Caco-2 (cell line): Measurements from ENCODE around the gene GAREM1. TPM values are rescaled to one million over a fixed set of nuclear protein-coding genes. Genes with fewer than 3 reads are reported as not detected.

Experiments used
- BruUV-seq: library from RNA; stranded (reverse); fragments of 400-500 nt; replicated peaks from 2 replicates; lab custom pipeline; 2021; lab: Mats Ljungman, UMichigan
- CTCF ChIA-PET: fragments of 300-600 bp; sonication (Branson Sonifier 250); formaldehyde crosslinking; loops from one replicate; lab custom pipeline; 2022; ENCODE audit warnings: antibody characterized with exemption; lab: Charles Lee
- POLR2A ChIA-PET: fragments of 300-600 bp; sonication (Branson Sonifier 250); formaldehyde crosslinking; loops from one replicate; lab custom pipeline; 2022; ENCODE audit warnings: antibody characterized with exemption; lab: Charles Lee
- DNase-seq, 2 experiments: peaks; one replicate each; pipeline versions ENCODE4 v3.0.0 to v3.0.0-alpha.2; 2020 to 2022
- H3K27me3 ChIP-seq: replicated peaks from 2 replicates; pipeline ENCODE4 v1.6.0; 2011; ENCODE audit warnings: low read length; ENCODE audit not compliant: control insufficient read depth, insufficient read depth
- H3K36me3 ChIP-seq: 2 replicates; pipeline ENCODE4 v1.5.1; 2011; ENCODE audit warnings: low read length; ENCODE audit not compliant: control insufficient read depth, insufficient read depth
- H3K4me1 ChIP-seq: fragments of 250-450 bp; sonication (Bioruptor Pico); 2 replicates; pipeline ENCODE4 v1.5.1; 2020; ENCODE audit warnings: mild to moderate bottlenecking
- H3K4me3 ChIP-seq: 2 replicates; pipeline ENCODE4 v1.5.1; 2011; ENCODE audit warnings: low read depth, mild to moderate bottlenecking, control low read depth, low read length
- H3K9me3 ChIP-seq: fragments of 250-450 bp; sonication (Bioruptor Pico); 2 replicates; pipeline ENCODE4 v1.5.1; 2020; ENCODE audit warnings: mild to moderate bottlenecking, moderate library complexity
- H3K27ac Mint-ChIP-seq: one replicate; pipeline ENCODE4 v1.8.0; 2022; ENCODE audit warnings: mixed read lengths; ENCODE audit not compliant: unreplicated experiment
- H3K27me3 Mint-ChIP-seq: one replicate; pipeline ENCODE4 v1.8.0; 2022; ENCODE audit warnings: mixed read lengths; ENCODE audit not compliant: insufficient read depth, unreplicated experiment
- H3K36me3 Mint-ChIP-seq: one replicate; pipeline ENCODE4 v1.8.0; 2022; ENCODE audit warnings: mild to moderate bottlenecking, mixed read lengths; ENCODE audit not compliant: insufficient read depth, unreplicated experiment
- H3K4me1 Mint-ChIP-seq: one replicate; pipeline ENCODE4 v1.8.0; 2022; ENCODE audit warnings: low read depth, mixed read lengths; ENCODE audit not compliant: unreplicated experiment
- H3K4me3 Mint-ChIP-seq: one replicate; pipeline ENCODE4 v1.8.0; 2022; ENCODE audit warnings: mild to moderate bottlenecking, moderate library complexity, mixed read lengths; ENCODE audit not compliant: unreplicated experiment
- H3K9me3 Mint-ChIP-seq: one replicate; pipeline ENCODE4 v1.8.0; 2022; ENCODE audit warnings: mixed read lengths; ENCODE audit not compliant: unreplicated experiment
- intact Hi-C: fragments of 100-400 bp; cut with micrococcal nuclease; formaldehyde crosslinking; loops from one replicate; pipeline ENCODE4 v1.10.0; 2022; ENCODE audit not compliant: unreplicated experiment
- total RNA-seq: library from RNA; stranded (reverse); gene quantifications from 2 replicates; pipeline ENCODE4 v1.2.3, GENCODE V29; 2022
- TF ChIP-seq, protein P1 (sequence below), 2 experiments: fragments of 200-600 bp in 1 of 2; IDR thresholded peaks; 1 replicate in 1 of 2; 2 replicates in 1 of 2; pipeline versions ENCODE4 v1.5.1 to v1.8.0; 2011 to 2022; ENCODE audit warnings: antibody characterized with exemption in 1 of 2, control low read depth in 1 of 2, inconsistent platforms in 1 of 2, low read depth in 1 of 2, low read length in 1 of 2, mild to moderate bottlenecking in 1 of 2, moderate library complexity in 1 of 2; ENCODE audit not compliant: insufficient read depth in 1 of 2, severe bottlenecking in 1 of 2, unreplicated experiment in 1 of 2

GAREM1 gene
- total RNA-seq, 1 experiment from 2014 or later: 0.50 TPM

GRCh38 chr18:32249147-32249929 lies 221.3 kb downstream of the GAREM1 start:
- Mint-ChIP-seq H3K4me3 (no peak overlapping the region), H3K27ac (no peak overlapping the region), H3K36me3 (no peaks in the 10 kb centered on the region), H3K27me3 (peaks cover 6% of the 10 kb centered on the region), H3K9me3 (no peaks in the 10 kb centered on the region), H3K4me1 (no peaks in the 10 kb centered on the region)
- BruUV-seq: no TSS peak
- Histone ChIP-seq H3K27me3 (no peaks in the 10 kb centered on the region), H3K4me1 (no peaks in the 10 kb centered on the region), H3K4me3 (no peak overlapping the region), H3K9me3 (no peaks in the 10 kb centered on the region), H3K36me3 (no peaks in the 10 kb centered on the region)
- TF ChIP-seq, protein P1, sequence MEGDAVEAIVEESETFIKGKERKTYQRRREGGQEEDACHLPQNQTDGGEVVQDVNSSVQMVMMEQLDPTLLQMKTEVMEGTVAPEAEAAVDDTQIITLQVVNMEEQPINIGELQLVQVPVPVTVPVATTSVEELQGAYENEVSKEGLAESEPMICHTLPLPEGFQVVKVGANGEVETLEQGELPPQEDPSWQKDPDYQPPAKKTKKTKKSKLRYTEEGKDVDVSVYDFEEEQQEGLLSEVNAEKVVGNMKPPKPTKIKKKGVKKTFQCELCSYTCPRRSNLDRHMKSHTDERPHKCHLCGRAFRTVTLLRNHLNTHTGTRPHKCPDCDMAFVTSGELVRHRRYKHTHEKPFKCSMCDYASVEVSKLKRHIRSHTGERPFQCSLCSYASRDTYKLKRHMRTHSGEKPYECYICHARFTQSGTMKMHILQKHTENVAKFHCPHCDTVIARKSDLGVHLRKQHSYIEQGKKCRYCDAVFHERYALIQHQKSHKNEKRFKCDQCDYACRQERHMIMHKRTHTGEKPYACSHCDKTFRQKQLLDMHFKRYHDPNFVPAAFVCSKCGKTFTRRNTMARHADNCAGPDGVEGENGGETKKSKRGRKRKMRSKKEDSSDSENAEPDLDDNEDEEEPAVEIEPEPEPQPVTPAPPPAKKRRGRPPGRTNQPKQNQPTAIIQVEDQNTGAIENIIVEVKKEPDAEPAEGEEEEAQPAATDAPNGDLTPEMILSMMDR (IDR thresholded peaks at IDR 0.05; ENCODE audit: insufficient read depth in 1 of 2, low read depth in 1 of 2, low read length in 1 of 2, severe bottlenecking in 1 of 2, unreplicated experiment in 1 of 2): no peak
- intact Hi-C loops: no loop called here
- CTCF ChIA-PET: interaction anchor here (0.6 kb wide), 1 partner anchor 214 kb away, joined by 3 read pairs; no protein-coding TSS in a partner anchor
- POLR2A ChIA-PET: no interaction called here
- DNase-seq: no peak

DNA sequence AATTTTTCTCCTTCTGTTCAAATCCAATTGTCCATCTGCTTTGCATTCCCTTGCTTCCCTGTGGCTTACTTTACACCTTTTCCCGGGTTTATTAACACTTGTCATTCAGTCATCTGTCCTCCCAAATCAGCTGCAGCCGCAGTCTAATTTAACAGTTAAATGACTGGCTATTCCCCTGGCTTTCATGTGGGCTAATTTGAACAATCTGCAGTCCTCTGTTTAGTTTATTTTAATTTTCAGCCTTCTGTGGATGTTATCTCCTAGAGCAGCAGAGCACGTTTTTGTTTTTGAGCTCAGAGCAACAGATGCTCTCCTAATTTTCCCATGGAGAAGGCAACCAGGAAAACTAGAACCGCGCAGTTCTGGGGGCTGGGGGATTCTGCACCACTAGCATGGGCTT lies 225.8 kb downstream of the GAREM1 start:
- H3K27me3 ChIP-seq: no peaks in the 10 kb centered on the region
- Mint-ChIP-seq H3K9me3 (no peaks in the 10 kb centered on the region), H3K4me1 (no peaks in the 10 kb centered on the region), H3K36me3 (no peaks in the 10 kb centered on the region), H3K4me3 (no peak overlapping the region), H3K27ac (no peak overlapping the region), H3K27me3 (peaks cover 8% of the 10 kb centered on the region)
- no peak overlapping the region for H3K4me3 ChIP-seq
- H3K4me1 ChIP-seq: no peaks in the 10 kb centered on the region
- ChIA-PET POLR2A (no interaction called here), CTCF (no interaction called here)
- no TSS peak for BruUV-seq
- H3K36me3 ChIP-seq: no peaks in the 10 kb centered on the region
- TF ChIP-seq, protein P1 (IDR thresholded peaks at IDR 0.05; ENCODE audit: insufficient read depth in 1 of 2, low read depth in 1 of 2, low read length in 1 of 2, severe bottlenecking in 1 of 2, unreplicated experiment in 1 of 2): no peak
- no peak for DNase-seq
- no peaks in the 10 kb centered on the region for H3K9me3 ChIP-seq
- intact Hi-C loops: no loop called here

DNA sequence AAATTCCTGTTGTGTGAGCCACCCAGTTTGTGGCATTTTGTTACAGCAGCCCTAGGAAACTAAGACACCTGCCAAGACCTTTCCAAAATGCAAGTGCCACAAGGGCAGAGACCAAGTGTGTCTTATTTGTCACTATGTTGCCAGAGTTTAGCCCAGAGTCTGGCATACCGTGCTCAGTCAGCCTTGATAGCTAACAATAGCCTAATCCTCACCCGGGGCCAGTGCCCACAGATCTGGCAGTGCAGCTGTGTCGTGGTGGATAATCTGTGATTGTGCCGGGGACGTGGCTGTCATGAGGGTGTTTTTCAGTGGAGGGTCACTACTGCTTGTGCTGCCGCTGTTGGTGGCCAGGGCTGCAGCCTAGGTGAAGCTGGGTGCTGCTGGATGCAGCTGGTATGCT lies 227.3 kb downstream of the GAREM1 start:
- H3K4me3 Mint-ChIP-seq: no peak overlapping the region
- H3K36me3 ChIP-seq: no peaks in the 10 kb centered on the region
- POLR2A ChIA-PET: no interaction called here
- H3K27ac Mint-ChIP-seq: no peak overlapping the region
- CTCF ChIA-PET: no interaction called here
- H3K4me3 ChIP-seq: no peak overlapping the region
- H3K9me3 Mint-ChIP-seq: no peaks in the 10 kb centered on the region
- H3K27me3 Mint-ChIP-seq: peaks cover 2% of the 10 kb centered on the region
- H3K36me3 Mint-ChIP-seq: no peaks in the 10 kb centered on the region
- H3K27me3 ChIP-seq: no peaks in the 10 kb centered on the region
- intact Hi-C loops: no loop called here
- no peaks in the 10 kb centered on the region for H3K4me1 Mint-ChIP-seq
- no peaks in the 10 kb centered on the region for H3K9me3 ChIP-seq
- no TSS peak for BruUV-seq
- DNase-seq: no peak
- H3K4me1 ChIP-seq: no peaks in the 10 kb centered on the region
- TF ChIP-seq, protein P1 (IDR thresholded peaks at IDR 0.05; ENCODE audit: insufficient read depth in 1 of 2, low read depth in 1 of 2, low read length in 1 of 2, severe bottlenecking in 1 of 2, unreplicated experiment in 1 of 2): no peak
